ENCODE results near the gene BICRA. TPM values are rescaled to one million over a fixed set of nuclear protein-coding genes. Genes with fewer than 3 reads are reported as not detected.
"Not testable (repeated sequence)": the region's sequence is repeated elsewhere in the genome, so short reads cannot be mapped to it uniquely, and the experiment has no call there.

BICRA gene
- total RNA-seq, 2 experiments from 2014 or later = 4.4 to 16.0 TPM

- no peak within 1 kb of the TSS for H2AFZ ChIP-seq (ENCODE audit: low read length)
- H3K27ac ChIP-seq (ENCODE audit: low read depth, low read length, poor library complexity, severe bottlenecking) = no peak within 1 kb of the TSS
- no peaks in the 10 kb centered on the region for H3K9me2 ChIP-seq (ENCODE audit: insufficient read depth, low read length)
- H3K4me2 ChIP-seq (ENCODE audit: low read length) = no peak within 1 kb of the TSS
- H3K79me2 ChIP-seq (ENCODE audit: insufficient read depth, low read depth, low read length) = no peaks in the 10 kb centered on the region
- H3K4me1 ChIP-seq (ENCODE audit: insufficient read depth, low read length, poor library complexity, severe bottlenecking) = no peaks in the 10 kb centered on the region
- no peaks in the 10 kb centered on the region for H3K36me3 ChIP-seq (ENCODE audit: insufficient read depth, low read length)
- H3K4me3 ChIP-seq (ENCODE audit: low read depth, low read length, poor library complexity, severe bottlenecking) = no peak within 1 kb of the TSS
- DNase-seq (ENCODE audit: low spot score) = no peak
- no peaks in the 10 kb centered on the region for H4K20me1 ChIP-seq (ENCODE audit: insufficient read depth, low read length)
- intact Hi-C loops (cut with micrococcal nuclease; ENCODE audit: unreplicated experiment) = loop anchor here (2.0 kb wide), 1 partner anchor 75 kb away; no protein-coding TSS in a partner anchor
- no peaks in the 10 kb centered on the region for H3K9me3 ChIP-seq (ENCODE audit: low read length)
- ChIA-PET POLR2A (no interaction called here), CTCF (ENCODE audit: unreplicated experiment) (interaction anchor here (0.6 kb wide), 2 partner anchors 65 to 457 kb away, joined by 3 read pairs; partner anchors contain the start of gene SELENOW)
- BruUV-seq (replicated peaks) = no TSS peak
- TF ChIP-seq CTCF (conservative IDR thresholded peaks at IDR 0.05; ENCODE audit: low read length) (peak; percentile 81), EZH2phosphoT487 (IDR thresholded peaks at IDR 0.05; ENCODE audit: borderline replicate concordance, low read depth, low read length) (no peak)
Measured at GRCh38 chr19:47713046-47714021, 104.4 kb downstream of the BICRA start, which contains the start of gene EHD2. TSS of gene EHD2 (plus strand) at chr19:47713422. CDS start at chr19:47716613, 3,191 bp downstream.

DNA sequence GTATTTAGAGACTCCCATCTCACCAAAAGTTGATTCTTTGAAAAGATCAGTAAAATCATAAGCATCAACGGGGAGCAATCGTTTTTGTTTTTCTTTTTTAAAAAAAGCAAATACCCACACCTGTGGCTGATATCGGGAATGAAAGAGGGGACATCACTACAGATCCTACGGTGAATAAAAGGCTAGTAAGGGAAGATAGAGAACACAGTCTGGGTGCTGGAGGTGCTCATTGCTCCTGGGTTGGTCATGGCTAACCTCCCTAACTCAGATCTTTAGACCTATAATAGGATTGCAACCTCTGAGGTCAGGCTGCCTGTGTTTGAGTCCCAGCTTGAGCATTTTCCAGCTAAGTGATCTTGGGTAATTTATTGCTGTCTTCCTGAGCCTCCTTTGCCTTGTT is 105.4 kb downstream of the BICRA start:
- BruUV-seq (replicated peaks) = no TSS peak
- no peaks in the 10 kb centered on the region for H3K4me1 ChIP-seq (ENCODE audit: insufficient read depth, low read length, poor library complexity, severe bottlenecking)
- H3K79me2 ChIP-seq (ENCODE audit: insufficient read depth, low read depth, low read length) = no peaks in the 10 kb centered on the region
- TF ChIP-seq CTCF (conservative IDR thresholded peaks at IDR 0.05; ENCODE audit: low read length) = no peak
- TF ChIP-seq EZH2phosphoT487 (IDR thresholded peaks at IDR 0.05; ENCODE audit: borderline replicate concordance, low read depth, low read length) = no peak
- no peaks in the 10 kb centered on the region for H4K20me1 ChIP-seq (ENCODE audit: insufficient read depth, low read length)
- ChIA-PET POLR2A (no interaction called here), CTCF (ENCODE audit: unreplicated experiment) (no interaction called here)
- DNase-seq (ENCODE audit: low spot score) = no peak
- H3K27ac ChIP-seq (ENCODE audit: low read depth, low read length, poor library complexity, severe bottlenecking) = no peak overlapping the region
- H3K9me3 ChIP-seq (ENCODE audit: low read length) = no peaks in the 10 kb centered on the region
- intact Hi-C loops (cut with micrococcal nuclease; ENCODE audit: unreplicated experiment) = loop anchor here (2.0 kb wide), 1 partner anchor 74 kb away; no protein-coding TSS in a partner anchor
- H3K4me3 ChIP-seq (ENCODE audit: low read depth, low read length, poor library complexity, severe bottlenecking) = no peak overlapping the region
- no peak overlapping the region for H2AFZ ChIP-seq (ENCODE audit: low read length)
- H3K36me3 ChIP-seq (ENCODE audit: insufficient read depth, low read length) = no peaks in the 10 kb centered on the region
- H3K4me2 ChIP-seq (ENCODE audit: low read length) = no peak overlapping the region
- H3K9me2 ChIP-seq (ENCODE audit: insufficient read depth, low read length) = no peaks in the 10 kb centered on the region

DNA sequence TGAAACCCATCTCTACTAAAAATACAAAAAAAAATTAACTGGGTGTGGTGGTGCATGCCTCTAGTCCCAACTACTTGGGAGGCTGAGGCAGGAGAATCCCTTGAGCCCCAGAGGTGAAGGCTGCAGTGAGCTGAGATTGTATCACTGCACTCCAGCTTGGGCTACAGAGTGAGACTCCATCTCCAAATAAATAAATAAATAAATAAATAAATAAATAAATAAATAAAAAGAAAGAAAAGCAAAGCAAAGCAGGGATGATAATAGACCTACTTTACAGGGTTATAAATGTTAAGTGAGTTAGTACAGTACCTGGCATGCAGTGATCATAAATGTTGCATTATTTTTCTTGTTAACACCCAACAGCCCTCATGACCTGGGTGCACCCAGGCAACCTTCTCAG is 105.9 kb downstream of the BICRA start:
- H3K9me2 ChIP-seq (ENCODE audit: insufficient read depth, low read length); H3K79me2 ChIP-seq (ENCODE audit: insufficient read depth, low read depth, low read length); H3K9me3 ChIP-seq (ENCODE audit: low read length); H3K4me2 ChIP-seq (ENCODE audit: low read length); BruUV-seq (replicated peaks); CTCF ChIA-PET (ENCODE audit: unreplicated experiment); H2AFZ ChIP-seq (ENCODE audit: low read length); DNase-seq (ENCODE audit: low spot score); H3K4me3 ChIP-seq (ENCODE audit: low read depth, low read length, poor library complexity, severe bottlenecking); H3K4me1 ChIP-seq (ENCODE audit: insufficient read depth, low read length, poor library complexity, severe bottlenecking); POLR2A ChIA-PET; H3K36me3 ChIP-seq (ENCODE audit: insufficient read depth, low read length); H4K20me1 ChIP-seq (ENCODE audit: insufficient read depth, low read length); H3K27ac ChIP-seq (ENCODE audit: low read depth, low read length, poor library complexity, severe bottlenecking): not testable (repeated sequence)
- intact Hi-C loops (cut with micrococcal nuclease; ENCODE audit: unreplicated experiment) = loop anchor here (2.0 kb wide), 1 partner anchor 74 kb away; no protein-coding TSS in a partner anchor
